NCI-H1105 treated with DMSO at 0.1 percent for 48 hours (cell line): ENCODE measurements around the gene SPNS1.
"Not testable (repeated sequence)": the region's sequence is repeated elsewhere in the genome, so short reads cannot be mapped to it uniquely, and the experiment has no call there.

Experiments used
- DNase-seq: peaks from one replicate; lab custom pipeline; 2025; lab: John Stamatoyannopoulos, UW

The SPNS1 gene

GRCh38 chr16:28958216-28958615, 16.4 kb upstream of the SPNS1 start:
- DNase-seq, result no peak

GRCh38 chr16:28958836-28959235, 15.7 kb upstream of the SPNS1 start:
- no peak for DNase-seq

GRCh38 chr16:28964072-28964471, 10.5 kb upstream of the SPNS1 start:
- DNase-seq, result no peak

GRCh38 chr16:28964496-28964895, 10.1 kb upstream of the SPNS1 start:
- no peak for DNase-seq

GRCh38 chr16:28967156-28967555, 7.4 kb upstream of the SPNS1 start:
- DNase-seq, result no peak

- not testable (repeated sequence) for DNase-seq
These were observed 4.9 kb upstream of the SPNS1 start for GRCh38 chr16:28969696-28970095.

- peak; percentile 65 for DNase-seq
These were observed 556 bp upstream of the SPNS1 start for GRCh38 chr16:28974007-28974436.

GRCh38 chr16:28975158-28975599, 601 bp downstream of the SPNS1 start:
- no peak for DNase-seq

- peak; percentile 33 for DNase-seq
These were observed 3.4 kb downstream of the SPNS1 start for GRCh38 chr16:28977703-28978662.

GRCh38 chr16:28980330-28980729, 5.8 kb downstream of the SPNS1 start:
- not testable (repeated sequence) for DNase-seq

GRCh38 chr16:28980929-28981328, 6.4 kb downstream of the SPNS1 start:
- DNase-seq, result no peak

GRCh38 chr16:28981517-28981916, 6.9 kb downstream of the SPNS1 start:
- DNase-seq, result no peak

GRCh38 chr16:28982418-28982817, 7.8 kb downstream of the SPNS1 start:
- no peak for DNase-seq

- no peak for DNase-seq
These were observed 8.4 kb downstream of the SPNS1 start for GRCh38 chr16:28982949-28983348.

GRCh38 chr16:28983644-28984043, 9.1 kb downstream of the SPNS1 start:
- no peak for DNase-seq

- peak; percentile 5 for DNase-seq
These were observed 9.5 kb downstream of the SPNS1 start for GRCh38 chr16:28984091-28984490.

GRCh38 chr16:28984619-28985135, 10.1 kb downstream of the SPNS1 start, which contains the start of gene LAT:
LAT (plus strand) TSS chr16:28985052; CDS start chr16:28985418, 366 bp downstream.
- peak; percentile 35 for DNase-seq

- DNase-seq, result no peak
These were observed 10.8 kb downstream of the SPNS1 start for GRCh38 chr16:28985211-28986041.

GRCh38 chr16:28986046-28986445, 11.5 kb downstream of the SPNS1 start:
- DNase-seq, result no peak

- no peak for DNase-seq
These were observed 11.9 kb downstream of the SPNS1 start for GRCh38 chr16:28986492-28986891.

- DNase-seq, result no peak
These were observed 12.7 kb downstream of the SPNS1 start for GRCh38 chr16:28987170-28987853.

GRCh38 chr16:28989363-28989762, 14.8 kb downstream of the SPNS1 start:
- no peak for DNase-seq
